ENCODE results near the gene UHRF1.

DNA sequence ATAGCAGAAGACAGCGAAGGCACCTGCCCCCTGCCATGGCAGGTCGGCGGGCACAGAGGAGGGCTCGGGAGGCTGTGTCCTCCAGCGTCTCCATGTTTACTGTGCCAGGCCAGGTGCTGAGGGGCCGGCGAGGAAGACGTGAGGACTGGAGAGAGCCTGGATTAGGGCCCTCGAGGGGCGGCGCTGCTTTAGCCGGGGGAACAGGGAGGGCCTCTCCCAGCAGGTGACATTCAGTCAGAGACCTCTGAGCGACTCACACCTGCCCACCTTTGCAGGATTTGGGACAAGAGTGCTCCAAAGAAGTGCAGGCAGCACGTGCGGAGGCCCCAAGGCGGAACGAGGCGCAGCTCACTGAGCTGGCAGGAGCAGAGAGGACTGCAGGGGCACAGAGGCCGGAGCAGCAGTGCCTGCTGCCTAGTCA lies 77.2 kb downstream of the UHRF1 start:
- TF ChIP-seq POLR2A (IDR thresholded peaks at IDR 0.05; ENCODE audit: low read depth, low read length): no peak
- no peak for TF ChIP-seq POLR2AphosphoS5 (IDR thresholded peaks at IDR 0.05; ENCODE audit: low read depth, low read length)
- TF ChIP-seq TAF1 (IDR thresholded peaks at IDR 0.05; ENCODE audit: low read depth, low read length): no peak
